SK-N-SH (cell line): ENCODE measurements around the gene TIMM21. TPM values are rescaled to one million over a fixed set of nuclear protein-coding genes. Genes with fewer than 3 reads are reported as not detected.

ENCODE experiments used
- CTCF ChIA-PET: fragments of 300-600, 350-600 bp; formaldehyde crosslinking; extraction: SDS; loops from one replicate; lab custom pipeline; 2021; lab: Yijun Ruan, JAX
- POLR2A ChIA-PET: fragments of 350-600 bp; sonication (Branson Sonifier 250); formaldehyde crosslinking; extraction: SDS; loops from one replicate; lab custom pipeline; 2020; ENCODE audit warnings: antibody characterized with exemption, inconsistent platforms; lab: Yijun Ruan, JAX
- DNase-seq: peaks from one replicate; pipeline ENCODE4 v3.0.0; 2012
- H2AFZ ChIP-seq: fragments of 200-600 bp; sonication (generic); 2 replicates; pipeline ENCODE4 v1.8.1; 2016; ENCODE audit warnings: antibody characterized with exemption, mild to moderate bottlenecking, low read depth
- H3F3A ChIP-seq: fragments of 200-600 bp; sonication (generic); replicated peaks from 2 replicates; pipeline ENCODE3; 2016; ENCODE audit warnings: antibody characterized with exemption, mild to moderate bottlenecking; ENCODE audit not compliant: insufficient read depth
- H3K27ac ChIP-seq, 2 experiments: fragments of 200-500 bp in 1 of 2; fragments of 200-600 bp in 1 of 2; sonication (Bioruptor generic) in 1 of 2; sonication (generic), shearing (Covaris generic) in 1 of 2; 2 replicates each; pipeline versions ENCODE4 v1.5.1 to v1.6.1; 2014 to 2016; ENCODE audit warnings: low read depth in 2 of 2, inconsistent platforms in 1 of 2, low read length in 1 of 2, mild to moderate bottlenecking in 1 of 2, mixed read lengths in 1 of 2
- H3K27me3 ChIP-seq: fragments of 200-600 bp; sonication (generic), shearing (Covaris generic); 2 replicates; pipeline ENCODE4 v1.6.1; 2016; ENCODE audit warnings: mixed run types; ENCODE audit not compliant: insufficient read depth
- H3K36me3 ChIP-seq, 2 experiments: fragments of 200-500 bp in 1 of 2; fragments of 200-600 bp in 1 of 2; sonication (Bioruptor generic) in 1 of 2; sonication (generic) in 1 of 2; replicated peaks in 1 of 2; 2 replicates each; pipeline versions ENCODE3 to v1.5.1; 2014 to 2016; ENCODE audit warnings: low read length in 1 of 2, mild to moderate bottlenecking in 1 of 2; ENCODE audit not compliant: insufficient read depth in 2 of 2, control insufficient read depth in 1 of 2
- H3K4me1 ChIP-seq, 2 experiments: fragments of 200-500 bp in 1 of 2; fragments of 200-600 bp in 1 of 2; sonication (Bioruptor generic) in 1 of 2; sonication (generic), shearing (Covaris generic) in 1 of 2; 2 replicates each; pipeline versions ENCODE4 v1.5.1 to v1.6.1; 2014 to 2016; ENCODE audit warnings: low read depth in 1 of 2, low read length in 1 of 2, mixed run types in 1 of 2; ENCODE audit not compliant: insufficient read depth in 2 of 2, control insufficient read depth in 1 of 2
- H3K4me2 ChIP-seq: fragments of 200-600 bp; sonication (generic), shearing (Covaris generic); 2 replicates; pipeline ENCODE4 v1.6.1; 2017; ENCODE audit warnings: mixed run types
- H3K4me3 ChIP-seq, 2 experiments: fragments of 200-500 bp in 1 of 2; fragments of 200-600 bp in 1 of 2; sonication (Bioruptor generic) in 1 of 2; sonication (generic), shearing (Covaris generic) in 1 of 2; 2 replicates each; pipeline versions ENCODE4 v1.5.1 to v1.8.1; 2014 to 2016; ENCODE audit warnings: low read depth in 2 of 2, inconsistent platforms in 1 of 2, low read length in 1 of 2, mild to moderate bottlenecking in 1 of 2, mixed read lengths in 1 of 2, moderate library complexity in 1 of 2
- H3K79me2 ChIP-seq: fragments of 200-600 bp; sonication (generic); 2 replicates; pipeline ENCODE4 v1.8.1; 2017; ENCODE audit warnings: mild to moderate bottlenecking; ENCODE audit not compliant: insufficient read depth
- H3K9ac ChIP-seq: fragments of 200-600 bp; sonication (generic); 2 replicates; pipeline ENCODE4 v1.6.1; 2017; ENCODE audit warnings: mixed run types
- H3K9me2 ChIP-seq: fragments of 200-600 bp; sonication (generic); 2 replicates; pipeline ENCODE4 v1.6.1; 2017; ENCODE audit warnings: mixed run types
- H3K9me3 ChIP-seq: fragments of 200-600 bp; sonication (generic); 2 replicates; pipeline ENCODE4 v1.6.1; 2017; ENCODE audit warnings: mixed run types, mild to moderate bottlenecking, moderate library complexity
- H4K20me1 ChIP-seq: fragments of 200-600 bp; sonication (generic); 2 replicates; pipeline ENCODE4 v1.6.1; 2017; ENCODE audit warnings: mild to moderate bottlenecking, mixed run types; ENCODE audit not compliant: insufficient read depth
- CHD2 ChIP-seq: fragments of 150-350 bp; IDR thresholded peaks from 2 replicates; pipeline ENCODE4 v1.6.1; 2018; ENCODE audit warnings: low read length; ENCODE audit not compliant: partially characterized antibody
- ELF1 ChIP-seq: IDR thresholded peaks from 2 replicates; pipeline ENCODE4 v1.4.0; 2012
- EZH2phosphoT487 ChIP-seq: fragments of 200-600 bp; sonication (generic); IDR thresholded peaks from 2 replicates; pipeline ENCODE4 v1.6.1; 2017; ENCODE audit warnings: low read depth, mixed run types, mild to moderate bottlenecking, antibody characterized with exemption, moderate library complexity, borderline replicate concordance
- FOSL2 ChIP-seq: IDR thresholded peaks from 2 replicates; pipeline ENCODE4 v1.4.0; 2012; ENCODE audit warnings: low read depth, mild to moderate bottlenecking, moderate library complexity, borderline replicate concordance
- GABPA ChIP-seq: IDR thresholded peaks from 2 replicates; pipeline ENCODE4 v1.4.0; 2012; ENCODE audit warnings: low read depth, mild to moderate bottlenecking
- MAX ChIP-seq: IDR thresholded peaks from 2 replicates; pipeline ENCODE4 v1.4.0; 2012; ENCODE audit warnings: low read depth
- NFIC ChIP-seq: IDR thresholded peaks from 2 replicates; pipeline ENCODE4 v1.4.0; 2012; ENCODE audit warnings: borderline replicate concordance
- NRF1 ChIP-seq: IDR thresholded peaks from 2 replicates; pipeline ENCODE4 v1.6.1; 2012; ENCODE audit warnings: low read depth, mild to moderate bottlenecking, low read length
- REST ChIP-seq: IDR thresholded peaks from 2 replicates; pipeline ENCODE4 v1.6.1; 2012; ENCODE audit warnings: mild to moderate bottlenecking, low read depth, low read length, moderate library complexity
- SIN3A ChIP-seq: IDR thresholded peaks from 2 replicates; pipeline ENCODE4 v1.6.1; 2012; ENCODE audit warnings: low read depth, mild to moderate bottlenecking, low read length, moderate library complexity, borderline replicate concordance
- SMC3 ChIP-seq: IDR thresholded peaks from 2 replicates; pipeline ENCODE4 v1.6.1; 2012; ENCODE audit warnings: low read depth, low read length, improper control_type of control experiment
- WGBS: methylation state at CpG from one replicate; pipeline ENCODE4 v1.1.6; 2017; ENCODE audit warnings: low lambda C conversion rate; 5-methylcytosine and 5-hydroxymethylcytosine counted together
- polyA plus RNA-seq, 3 experiments: library from polyadenylated mRNA; depleted of rRNA; stranded (reverse); fragments of >200 nt; gene quantifications; 2 replicates each; pipeline ENCODE4 v1.2.3, GENCODE V29; 2012
- TF ChIP-seq, protein P1 (sequence below): IDR thresholded peaks from 2 replicates; pipeline ENCODE4 v1.4.0; 2012; ENCODE audit warnings: low read depth, borderline replicate concordance
- TF ChIP-seq, protein P2 (sequence below): fragments of 200-600 bp; sonication (generic); IDR thresholded peaks from 2 replicates; pipeline ENCODE4 v1.6.1; 2017; ENCODE audit warnings: antibody characterized with exemption, mild to moderate bottlenecking, moderate library complexity
- TF ChIP-seq, protein P3 (sequence below): fragments of 150-350 bp; IDR thresholded peaks from 2 replicates; pipeline ENCODE4 v1.6.1; 2017; ENCODE audit warnings: antibody characterized with exemption, low read length, low read depth, borderline replicate concordance

TIMM21 gene
- polyA plus RNA-seq, 1 of the 3 experiments (the other 2 are of a cell fraction), result 27.6 TPM

DNA sequence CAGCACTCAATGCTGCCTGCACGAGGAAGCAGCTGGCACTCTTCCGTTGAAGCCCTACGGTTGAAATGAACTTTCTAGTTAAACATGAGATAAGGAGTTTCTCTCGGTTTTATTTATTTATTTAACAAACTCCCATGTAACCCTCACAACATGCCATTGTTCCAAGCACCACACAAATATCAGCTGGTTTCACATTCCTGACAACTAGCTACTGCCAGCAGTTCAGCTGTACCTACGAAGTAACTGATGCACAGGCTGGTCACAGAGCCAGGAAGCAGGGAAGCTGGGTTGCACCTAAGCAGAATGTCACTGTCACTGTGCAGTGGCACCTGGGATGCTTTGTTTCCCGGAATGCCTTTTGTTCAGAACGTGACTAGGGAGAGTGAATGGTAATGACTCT is 18.1 kb downstream of the TIMM21 start:
- Histone ChIP-seq H3K36me3 (no peaks in the 10 kb centered on the region), H2AFZ (no peak overlapping the region), H3F3A (no peaks in the 10 kb centered on the region), H3K27ac (no peak overlapping the region), H3K9me3 (no peaks in the 10 kb centered on the region), H3K9ac (no peak overlapping the region), H3K9me2 (no peaks in the 10 kb centered on the region), H3K4me1 (no peaks in the 10 kb centered on the region), H4K20me1 (no peaks in the 10 kb centered on the region), H3K79me2 (no peaks in the 10 kb centered on the region), H3K27me3 (peaks cover 41% of the 10 kb centered on the region), H3K4me3 (no peak overlapping the region), H3K4me2 (no peak overlapping the region)
- CTCF ChIA-PET, result interaction anchor here (0.8 kb wide), 1 partner anchor 176 kb away, joined by 4 read pairs; no protein-coding TSS in a partner anchor
- POLR2A ChIA-PET, result no interaction called here
- 13% methylated on average over 7 of the region's 7 CpGs for WGBS
- no peak for TF ChIP-seq NRF1
- TF ChIP-seq, protein P1, sequence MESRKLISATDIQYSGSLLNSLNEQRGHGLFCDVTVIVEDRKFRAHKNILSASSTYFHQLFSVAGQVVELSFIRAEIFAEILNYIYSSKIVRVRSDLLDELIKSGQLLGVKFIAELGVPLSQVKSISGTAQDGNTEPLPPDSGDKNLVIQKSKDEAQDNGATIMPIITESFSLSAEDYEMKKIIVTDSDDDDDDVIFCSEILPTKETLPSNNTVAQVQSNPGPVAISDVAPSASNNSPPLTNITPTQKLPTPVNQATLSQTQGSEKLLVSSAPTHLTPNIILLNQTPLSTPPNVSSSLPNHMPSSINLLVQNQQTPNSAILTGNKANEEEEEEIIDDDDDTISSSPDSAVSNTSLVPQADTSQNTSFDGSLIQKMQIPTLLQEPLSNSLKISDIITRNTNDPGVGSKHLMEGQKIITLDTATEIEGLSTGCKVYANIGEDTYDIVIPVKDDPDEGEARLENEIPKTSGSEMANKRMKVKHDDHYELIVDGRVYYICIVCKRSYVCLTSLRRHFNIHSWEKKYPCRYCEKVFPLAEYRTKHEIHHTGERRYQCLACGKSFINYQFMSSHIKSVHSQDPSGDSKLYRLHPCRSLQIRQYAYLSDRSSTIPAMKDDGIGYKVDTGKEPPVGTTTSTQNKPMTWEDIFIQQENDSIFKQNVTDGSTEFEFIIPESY, result no peak
- TF ChIP-seq CHD2, result no peak
- DNase-seq, result no peak

GRCh38 chr18:74171910-74172606 is 23.7 kb downstream of the TIMM21 start:
- no peaks in the 10 kb centered on the region for H3K79me2 ChIP-seq
- DNase-seq, result no peak
- ChIA-PET POLR2A (no interaction called here), CTCF (interaction anchor here (0.6 to 2.3 kb wide), 2 partner anchors 55 to 170 kb away, joined by 3 to 11 read pairs; no protein-coding TSS in a partner anchor)
- H2AFZ ChIP-seq, result peak overlapping the region; percentile 83
- H3F3A ChIP-seq, result no peaks in the 10 kb centered on the region
- WGBS, result 22% methylated on average over 12 of the region's 12 CpGs
- peak overlapping the region; percentile 75 for H3K4me2 ChIP-seq
- H3K36me3 ChIP-seq, result no peaks in the 10 kb centered on the region
- peaks cover 0 to 5% of the 10 kb centered on the region in 2 experiments; a peak in 1 of 4 replicates for H3K4me1 ChIP-seq
- H3K9ac ChIP-seq, result no peak overlapping the region
- H3K4me3 ChIP-seq, result peak overlapping the region; percentile 33 to 49
- no peaks in the 10 kb centered on the region for H3K9me3 ChIP-seq
- H4K20me1 ChIP-seq, result no peaks in the 10 kb centered on the region
- H3K27me3 ChIP-seq, result peaks cover 88% of the 10 kb centered on the region
- no peaks in the 10 kb centered on the region for H3K9me2 ChIP-seq
- no peak overlapping the region for H3K27ac ChIP-seq
- TF ChIP-seq, protein P2, sequence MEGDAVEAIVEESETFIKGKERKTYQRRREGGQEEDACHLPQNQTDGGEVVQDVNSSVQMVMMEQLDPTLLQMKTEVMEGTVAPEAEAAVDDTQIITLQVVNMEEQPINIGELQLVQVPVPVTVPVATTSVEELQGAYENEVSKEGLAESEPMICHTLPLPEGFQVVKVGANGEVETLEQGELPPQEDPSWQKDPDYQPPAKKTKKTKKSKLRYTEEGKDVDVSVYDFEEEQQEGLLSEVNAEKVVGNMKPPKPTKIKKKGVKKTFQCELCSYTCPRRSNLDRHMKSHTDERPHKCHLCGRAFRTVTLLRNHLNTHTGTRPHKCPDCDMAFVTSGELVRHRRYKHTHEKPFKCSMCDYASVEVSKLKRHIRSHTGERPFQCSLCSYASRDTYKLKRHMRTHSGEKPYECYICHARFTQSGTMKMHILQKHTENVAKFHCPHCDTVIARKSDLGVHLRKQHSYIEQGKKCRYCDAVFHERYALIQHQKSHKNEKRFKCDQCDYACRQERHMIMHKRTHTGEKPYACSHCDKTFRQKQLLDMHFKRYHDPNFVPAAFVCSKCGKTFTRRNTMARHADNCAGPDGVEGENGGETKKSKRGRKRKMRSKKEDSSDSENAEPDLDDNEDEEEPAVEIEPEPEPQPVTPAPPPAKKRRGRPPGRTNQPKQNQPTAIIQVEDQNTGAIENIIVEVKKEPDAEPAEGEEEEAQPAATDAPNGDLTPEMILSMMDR, result no peak
- TF ChIP-seq REST (no peak), GABPA (no peak), SMC3 (no peak), SIN3A (no peak), NFIC (no peak), EZH2phosphoT487 (no peak), ELF1 (no peak), FOSL2 (no peak), MAX (no peak), NRF1 (no peak)
- TF ChIP-seq, protein P1, result no peak
- TF ChIP-seq, protein P3, sequence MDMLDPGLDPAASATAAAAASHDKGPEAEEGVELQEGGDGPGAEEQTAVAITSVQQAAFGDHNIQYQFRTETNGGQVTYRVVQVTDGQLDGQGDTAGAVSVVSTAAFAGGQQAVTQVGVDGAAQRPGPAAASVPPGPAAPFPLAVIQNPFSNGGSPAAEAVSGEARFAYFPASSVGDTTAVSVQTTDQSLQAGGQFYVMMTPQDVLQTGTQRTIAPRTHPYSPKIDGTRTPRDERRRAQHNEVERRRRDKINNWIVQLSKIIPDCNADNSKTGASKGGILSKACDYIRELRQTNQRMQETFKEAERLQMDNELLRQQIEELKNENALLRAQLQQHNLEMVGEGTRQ, result no peak
